ENCODE measurements around the gene SLC48A1.

The SLC48A1 gene

DNA sequence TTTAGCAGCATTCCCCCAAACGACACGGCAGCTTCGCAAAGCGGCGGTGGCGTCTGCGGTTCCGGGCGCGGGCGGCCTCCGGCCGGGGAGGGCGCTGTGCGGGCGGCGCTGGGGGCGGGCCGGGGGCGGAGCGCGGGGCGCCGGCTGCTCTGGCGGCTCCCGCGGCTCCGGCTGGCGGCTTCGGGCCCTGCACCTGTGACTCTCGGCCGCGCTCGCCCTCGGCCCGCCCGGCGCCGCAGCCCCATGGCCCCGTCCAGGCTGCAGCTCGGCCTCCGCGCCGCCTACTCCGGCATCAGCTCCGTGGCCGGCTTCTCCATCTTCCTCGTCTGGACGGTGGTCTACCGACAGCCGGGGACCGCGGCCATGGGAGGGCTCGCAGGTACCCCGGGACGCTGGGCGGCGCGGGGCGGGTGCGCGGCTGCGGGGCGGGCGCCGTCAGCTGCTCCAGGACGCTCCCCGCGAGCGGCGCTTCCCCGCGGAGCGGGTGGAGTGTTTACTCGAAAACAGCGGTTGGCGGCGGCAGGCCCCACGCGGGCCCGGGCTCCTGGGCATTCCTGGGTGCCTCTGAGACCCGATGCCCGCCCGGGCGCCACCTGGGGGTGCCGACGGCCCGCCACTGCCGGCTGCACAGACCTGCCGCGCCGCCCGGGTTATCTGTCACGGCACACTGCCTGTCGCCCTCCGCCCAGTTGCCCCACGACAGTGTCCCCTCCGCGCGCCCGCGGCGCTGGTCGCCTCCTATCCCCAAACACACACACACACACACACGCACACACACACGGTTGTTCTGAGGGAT lies at the start of gene SLC48A1:
Gene SLC48A1, plus strand, starts transcription at position 177 of the 796 bp plus-strand sequence. Its CDS starts 67 bp downstream, at position 244.
- DNase-seq (ENCODE audit: low read depth in 4 of 4, low spot score in 1 of 4): peak; percentile 36 to 66 (median 50)

DNA sequence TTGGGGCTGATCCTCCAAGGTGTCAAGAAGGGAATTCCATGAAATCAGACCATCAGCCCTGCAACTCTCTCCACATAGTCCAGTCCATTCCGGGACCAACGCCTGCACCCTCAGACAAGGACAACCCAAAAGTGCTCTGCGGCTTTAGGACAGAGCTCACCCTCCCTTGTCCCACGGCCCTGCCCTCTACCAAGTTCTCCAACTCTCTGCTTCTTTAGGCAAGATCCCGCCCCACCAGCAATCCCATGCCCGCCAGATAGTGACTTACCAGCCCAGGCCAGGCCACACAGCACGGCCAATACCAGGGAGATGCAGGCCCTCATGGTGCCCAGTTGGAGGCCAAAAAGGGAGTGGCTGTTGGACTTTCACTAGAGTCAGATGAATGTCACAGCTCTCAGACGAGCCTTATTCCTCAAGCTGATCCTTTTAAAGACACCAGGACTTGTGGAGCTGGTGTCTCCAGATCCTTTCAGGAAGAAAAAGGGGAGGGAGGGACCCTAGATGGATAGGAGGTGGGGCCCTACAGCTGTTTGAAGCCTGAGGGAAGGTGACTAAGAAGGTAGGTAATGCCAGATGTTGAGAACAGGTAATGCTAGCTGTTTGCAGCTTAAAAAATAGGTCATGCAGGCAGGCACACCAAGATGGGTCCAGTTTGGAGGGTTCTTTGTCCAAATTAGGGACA lies 47.8 kb upstream of the SLC48A1 start, which contains the start of gene ENDOU:
Gene ENDOU, minus strand, starts transcription at position 400 of the 682 bp plus-strand sequence. Its CDS starts 77 bp downstream, at position 323.
- DNase-seq (ENCODE audit: low read depth in 4 of 4, low spot score in 1 of 4): no peak

DNA sequence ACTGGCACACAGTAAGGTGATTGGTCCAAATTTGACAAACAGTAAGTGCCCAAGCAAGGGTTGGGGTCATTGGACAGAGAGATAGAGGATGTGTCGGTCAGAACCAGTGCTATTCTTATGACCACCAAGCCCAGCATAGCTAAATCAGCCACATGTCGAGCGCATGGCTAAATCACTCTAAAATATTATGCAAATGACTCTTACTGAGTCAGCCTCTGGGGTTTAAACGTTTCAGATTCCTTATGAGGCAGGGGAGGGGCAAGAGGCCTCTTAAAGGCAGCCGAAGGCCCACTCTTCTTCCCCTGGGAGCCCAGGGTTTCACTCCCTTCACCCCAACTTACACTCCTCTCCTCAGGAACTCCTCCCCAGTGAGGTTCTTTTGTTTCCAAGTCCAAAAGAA lies 47.1 kb upstream of the SLC48A1 start:
- DNase-seq (ENCODE audit: low read depth in 4 of 4, low spot score in 1 of 4): no peak

DNA sequence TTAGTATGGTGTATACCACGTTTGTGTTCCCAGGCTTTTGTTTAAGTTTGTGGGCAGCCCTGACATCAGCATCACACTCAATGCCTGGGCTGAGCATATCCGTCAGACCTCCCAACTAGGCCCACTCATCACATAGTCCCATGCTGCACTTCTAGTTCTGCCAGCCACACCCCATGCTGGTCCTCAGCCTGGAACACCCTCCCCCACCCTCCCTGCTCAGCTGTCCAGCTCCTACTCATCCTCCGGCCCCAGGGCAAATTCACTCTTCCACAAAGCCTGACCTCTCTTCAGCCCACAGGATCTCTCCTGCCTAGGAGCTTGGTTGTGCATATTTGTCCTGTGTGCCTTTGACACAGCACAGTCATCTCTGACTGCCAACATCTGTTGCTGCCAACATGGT lies 43.8 kb upstream of the SLC48A1 start:
- DNase-seq (ENCODE audit: low read depth in 4 of 4, low spot score in 1 of 4): no peak

DNA sequence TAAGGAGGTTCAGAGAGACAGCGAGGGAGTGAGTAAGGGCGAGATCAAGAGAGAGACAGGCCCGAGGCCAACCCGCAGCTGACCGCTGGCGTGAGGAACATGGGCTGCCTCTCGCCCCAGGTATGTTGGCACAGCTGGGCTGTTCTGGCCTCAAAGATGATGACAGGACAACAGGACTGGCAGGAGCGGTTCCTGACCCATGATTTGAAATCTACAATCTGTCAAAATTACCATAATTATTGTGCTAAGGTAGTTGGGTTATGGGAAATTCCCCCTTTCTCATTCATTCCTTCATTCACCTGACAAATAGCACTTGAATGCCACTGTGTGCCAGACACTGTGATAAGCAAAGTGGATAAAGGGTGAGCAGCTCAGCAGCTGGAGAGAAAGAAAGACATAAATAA lies 42.7 kb upstream of the SLC48A1 start:
- DNase-seq (ENCODE audit: low read depth in 4 of 4, low spot score in 1 of 4): no peak

DNA sequence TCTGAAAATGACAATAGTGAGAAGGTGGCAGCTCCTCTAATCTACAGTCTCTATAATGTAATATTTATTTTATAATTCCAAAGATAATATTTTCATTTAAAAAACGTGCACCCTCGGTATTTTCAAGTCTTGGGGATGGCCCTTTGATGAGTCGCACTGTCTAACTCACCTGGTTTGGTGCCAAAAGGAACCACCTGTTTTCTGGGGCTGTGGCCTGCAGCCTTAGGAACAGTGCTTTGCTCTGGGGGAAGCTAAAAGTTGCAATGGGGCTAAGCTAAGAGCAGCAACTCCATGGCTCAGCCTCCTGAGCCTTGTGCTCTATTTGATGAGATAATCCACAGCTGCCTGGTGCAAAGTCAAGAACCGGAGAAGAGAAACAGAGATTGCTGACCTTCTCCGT lies 41.3 kb upstream of the SLC48A1 start:
- DNase-seq (ENCODE audit: low read depth in 4 of 4, low spot score in 1 of 4): no peak

- DNase-seq (ENCODE audit: low read depth in 4 of 4, low spot score in 1 of 4): no peak
Observed at GRCh38 chr12:47732504-47732903, 40.5 kb upstream of the SLC48A1 start.

GRCh38 chr12:47733142-47733541 lies 39.9 kb upstream of the SLC48A1 start:
- no peak for DNase-seq (ENCODE audit: low read depth in 4 of 4, low spot score in 1 of 4)

DNA sequence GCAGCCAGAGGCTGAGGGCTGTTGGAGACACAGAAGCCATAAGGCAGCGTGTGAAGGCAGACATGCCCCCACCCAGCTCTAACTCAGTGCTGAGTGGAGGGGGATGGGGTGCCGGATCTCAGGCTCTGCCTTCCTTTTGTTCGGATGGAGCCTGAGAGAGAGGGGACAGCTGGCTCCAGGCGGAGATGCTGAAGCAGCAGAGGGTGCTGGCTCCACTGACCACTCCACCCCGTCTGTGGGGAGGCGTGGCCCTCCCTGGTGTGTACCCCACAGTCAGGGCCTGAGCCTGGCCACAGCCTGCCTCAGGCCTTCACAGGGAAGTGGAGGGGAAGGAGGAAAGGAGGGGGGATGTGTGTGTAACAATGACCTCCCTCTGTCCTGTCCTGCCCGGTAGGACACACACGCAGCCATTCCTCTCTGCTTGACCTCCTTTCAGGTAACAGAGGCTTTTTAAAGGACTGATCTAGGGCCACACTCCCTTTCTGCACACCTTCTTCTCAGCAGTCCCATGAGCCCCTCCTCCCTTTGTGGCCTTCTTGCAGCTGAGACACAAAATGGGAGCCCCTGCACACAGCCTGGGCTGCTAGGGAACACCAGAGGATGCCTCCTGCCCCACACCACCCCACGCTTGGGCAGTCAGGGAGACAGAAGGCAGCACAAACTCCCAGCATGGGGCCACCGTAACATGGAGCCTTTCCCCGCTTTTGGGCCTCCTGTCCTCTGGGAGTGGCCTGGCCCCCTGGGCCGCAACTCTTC lies 38.1 kb upstream of the SLC48A1 start:
- DNase-seq (ENCODE audit: low read depth in 4 of 4, low spot score in 1 of 4): no peak

- DNase-seq (ENCODE audit: low read depth in 4 of 4, low spot score in 1 of 4): no peak
Observed at GRCh38 chr12:47735649-47736048, 37.4 kb upstream of the SLC48A1 start.

DNA sequence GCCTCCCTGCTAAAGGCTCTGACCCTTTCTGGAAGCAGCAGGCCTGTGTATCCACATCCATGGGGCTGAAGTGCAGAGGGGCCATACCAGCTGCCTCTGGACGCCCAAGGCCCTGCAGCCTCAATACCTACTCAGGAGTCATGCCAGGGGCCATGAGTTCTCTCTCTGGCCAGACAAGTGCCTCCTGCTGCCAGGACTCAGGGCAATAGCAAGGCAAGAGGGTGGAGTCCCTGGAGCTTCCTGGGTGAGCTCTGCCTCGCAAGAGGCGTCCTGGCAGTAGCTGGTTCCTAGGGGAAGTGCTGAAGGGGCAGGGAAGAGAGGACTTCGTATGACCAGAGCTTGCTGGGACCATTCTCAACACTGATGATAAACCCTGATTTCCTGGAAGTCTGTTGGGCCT lies 36.8 kb upstream of the SLC48A1 start:
- no peak for DNase-seq (ENCODE audit: low read depth in 4 of 4, low spot score in 1 of 4)

DNA sequence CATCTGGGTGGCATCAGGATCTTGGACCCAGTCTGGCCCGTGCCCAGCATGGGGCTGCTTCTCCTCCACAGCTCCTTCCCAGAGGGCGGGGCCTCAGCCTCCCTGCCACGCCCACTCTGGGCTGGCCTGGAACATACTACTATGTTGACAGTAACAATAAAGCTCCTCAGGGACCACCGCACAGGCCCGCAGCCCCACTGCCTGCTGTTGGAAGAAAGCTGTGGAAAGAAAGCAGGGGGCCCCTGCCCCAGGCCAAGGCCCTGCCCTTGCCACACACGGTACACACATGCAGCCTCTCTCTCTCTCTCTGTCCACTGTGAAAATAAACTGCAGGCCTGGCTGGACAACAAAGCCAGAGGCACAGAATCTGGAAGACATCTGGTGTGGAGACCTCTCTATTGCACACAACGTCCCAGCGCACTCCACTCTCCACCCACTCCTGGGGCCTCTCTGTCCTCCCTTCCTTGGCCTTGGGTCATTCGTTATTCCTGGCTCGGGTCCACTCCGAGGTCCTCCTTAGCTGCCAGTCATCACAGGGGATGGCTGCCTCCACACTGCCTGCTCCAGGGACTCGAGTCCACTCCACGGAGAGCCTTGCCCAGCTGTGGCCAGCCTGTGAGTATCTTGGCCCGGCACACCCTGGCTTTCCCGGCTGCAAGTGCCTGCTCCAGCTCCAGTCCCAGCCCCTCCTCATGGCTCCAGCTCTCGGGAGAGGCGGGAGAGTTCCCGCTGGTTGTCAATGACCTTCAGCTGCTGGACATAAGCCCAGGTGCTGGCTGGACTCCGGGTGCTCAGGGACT lies 36.0 kb upstream of the SLC48A1 start:
- DNase-seq (ENCODE audit: low read depth in 4 of 4, low spot score in 1 of 4): no peak

- no peak for DNase-seq (ENCODE audit: low read depth in 4 of 4, low spot score in 1 of 4)
Observed at GRCh38 chr12:47737936-47738594, 35.0 kb upstream of the SLC48A1 start.

DNA sequence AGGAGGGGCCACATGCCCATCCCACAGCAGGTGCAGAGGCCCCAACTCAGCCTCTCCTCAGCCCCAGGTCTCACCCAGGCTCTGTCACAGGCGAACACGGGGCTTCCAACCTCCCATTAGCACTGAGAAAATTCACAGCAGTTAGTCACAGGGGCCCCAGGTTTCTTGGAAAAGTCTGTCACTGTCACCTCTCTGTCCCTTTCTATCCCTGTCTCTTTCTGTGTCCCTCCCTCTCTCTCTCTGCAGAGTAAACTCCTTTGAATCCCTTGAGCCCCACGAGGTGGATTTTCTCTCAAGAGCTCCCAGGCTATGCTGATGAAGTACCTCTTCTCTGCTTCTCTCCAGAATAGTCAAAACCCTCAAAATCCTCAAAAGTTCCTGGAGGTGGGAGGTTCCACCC lies 33.7 kb upstream of the SLC48A1 start:
- DNase-seq (ENCODE audit: low read depth in 4 of 4, low spot score in 1 of 4): no peak

- DNase-seq (ENCODE audit: low read depth in 4 of 4, low spot score in 1 of 4): no peak
Observed at GRCh38 chr12:47739979-47740378, 33.1 kb upstream of the SLC48A1 start.

DNA sequence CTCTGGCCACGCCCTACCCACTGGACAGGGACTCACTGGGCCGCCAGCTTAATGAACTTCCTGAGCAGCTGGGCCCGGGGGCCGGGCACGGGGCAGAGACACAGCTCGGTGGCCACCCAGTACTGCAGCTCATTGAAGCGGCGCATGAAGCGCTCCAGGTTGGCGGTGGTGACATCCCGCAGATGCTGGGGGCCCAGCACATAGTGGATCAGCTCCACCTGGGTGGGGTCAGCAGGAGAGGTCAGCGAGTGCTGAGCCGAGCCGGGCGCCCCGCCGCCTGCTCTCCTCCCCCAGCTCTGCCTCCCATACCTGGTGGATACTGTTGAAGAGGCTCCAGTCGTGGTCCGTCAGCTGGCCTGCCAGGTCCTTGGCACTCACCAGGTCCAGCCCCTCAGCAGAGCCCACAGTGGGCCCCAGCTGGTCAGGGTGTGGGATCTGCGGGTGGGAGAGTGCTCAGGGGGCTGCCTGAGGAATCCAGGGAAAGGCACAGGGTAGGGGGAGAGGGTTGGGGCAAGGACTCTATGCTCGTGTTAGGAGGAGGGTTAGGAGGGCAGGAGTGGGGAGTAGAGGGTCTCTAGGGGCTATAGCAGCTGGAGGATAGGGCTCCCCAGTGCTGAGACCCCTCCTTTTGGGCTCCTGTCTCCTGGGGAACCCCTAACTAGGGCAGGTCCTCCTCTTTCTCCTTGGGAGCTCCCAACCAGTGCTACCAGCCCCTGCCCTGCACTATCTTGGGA lies 32.3 kb upstream of the SLC48A1 start:
- DNase-seq (ENCODE audit: low read depth in 4 of 4, low spot score in 1 of 4): no peak

- peak in 1 of 4 experiments; percentile 14 for DNase-seq (ENCODE audit: low read depth in 4 of 4, low spot score in 1 of 4)
Observed at GRCh38 chr12:47741340-47741703, 31.7 kb upstream of the SLC48A1 start.

- DNase-seq (ENCODE audit: low read depth in 4 of 4, low spot score in 1 of 4): peak; percentile 59 to 77 (median 62)
Observed at GRCh38 chr12:47742253-47742825, 30.7 kb upstream of the SLC48A1 start.

GRCh38 chr12:47743311-47743860 lies 29.7 kb upstream of the SLC48A1 start:
- DNase-seq (ENCODE audit: low read depth in 4 of 4, low spot score in 1 of 4): no peak
